IPS-20b (cell line): ENCODE results near the gene EXOC3L1.
A peak's percentile ranks its signal among the peaks of the same experiment; 100 is the strongest.

Experiments used
- H3K27ac ChIP-seq: one replicate; pipeline ENCODE4 v1.5.1; 2013; ENCODE audit warnings: low read length
- H3K27me3 ChIP-seq: 2 replicates; pipeline ENCODE4 v1.6.1; 2013; ENCODE audit warnings: mild to moderate bottlenecking, low read length, inconsistent platforms; ENCODE audit not compliant: insufficient read depth
- H3K36me3 ChIP-seq: 2 replicates; pipeline ENCODE4 v1.6.1; 2013; ENCODE audit warnings: low read depth, mild to moderate bottlenecking, inconsistent platforms, low read length, moderate library complexity; ENCODE audit not compliant: insufficient read depth
- H3K4me1 ChIP-seq: 2 replicates; pipeline ENCODE4 v1.6.1; 2013; ENCODE audit warnings: mild to moderate bottlenecking, control low read depth, inconsistent platforms, low read length, moderate library complexity; ENCODE audit not compliant: insufficient read depth
- H3K4me3 ChIP-seq: 2 replicates; pipeline ENCODE4 v1.5.1; 2013; ENCODE audit warnings: mild to moderate bottlenecking, low read length, inconsistent platforms
- H3K9ac ChIP-seq: 2 replicates; pipeline ENCODE4 v1.6.1; 2013; ENCODE audit warnings: low read depth, mild to moderate bottlenecking, inconsistent platforms, low read length, moderate library complexity
- H3K9me3 ChIP-seq: 2 replicates; pipeline ENCODE4 v1.6.1; 2013; ENCODE audit warnings: mild to moderate bottlenecking, low read depth, low read length, inconsistent platforms; ENCODE audit not compliant: insufficient read depth

EXOC3L1 gene

DNA sequence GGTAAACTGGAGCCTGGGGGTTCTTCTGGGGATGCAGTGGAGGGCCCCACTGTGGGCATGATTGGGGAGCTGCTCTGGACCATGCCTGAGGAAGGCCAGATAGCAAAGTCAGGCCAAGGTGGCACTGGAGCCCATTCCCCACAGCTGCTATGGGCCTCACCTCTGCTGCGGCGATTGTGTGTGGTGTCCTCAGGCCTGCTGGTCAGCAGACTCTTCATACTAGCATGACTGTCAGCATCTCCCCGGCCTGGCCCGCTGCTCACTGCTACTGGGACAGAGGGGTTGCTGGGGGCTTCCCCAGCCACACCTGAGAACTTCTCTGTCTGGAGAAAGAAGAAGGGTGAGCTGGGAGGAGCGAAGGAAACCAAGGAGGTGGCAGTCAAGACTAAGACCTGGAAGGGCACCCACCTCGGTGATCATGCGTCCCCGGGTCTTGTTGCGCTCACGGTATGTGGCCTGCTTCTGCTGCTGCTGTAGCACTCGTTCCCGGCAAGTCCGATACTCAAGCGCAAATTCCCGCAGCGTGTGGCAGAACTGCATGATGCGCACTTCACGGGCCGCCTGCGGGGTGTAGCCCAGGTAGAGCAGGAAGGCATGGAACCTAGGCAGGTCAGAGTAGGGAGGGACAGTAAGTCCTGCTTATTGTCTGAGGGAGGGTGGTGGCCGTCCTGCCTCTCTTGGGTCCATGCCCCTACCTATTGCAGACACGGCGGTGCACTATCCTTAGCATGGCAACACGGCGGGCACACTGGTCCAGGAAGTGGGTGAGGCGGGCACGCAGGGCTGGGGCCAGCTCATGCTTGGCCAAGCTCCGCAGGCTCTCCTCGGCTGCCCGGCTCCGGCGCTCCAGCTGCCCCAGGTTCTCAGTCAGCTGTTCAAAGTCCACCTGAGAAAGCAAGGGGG, 40.2 kb upstream of the EXOC3L1 start:
- Histone ChIP-seq H3K36me3 (peaks cover 56% of the 10 kb centered on the region), H3K27ac (no peak overlapping the region), H3K9me3 (no peaks in the 10 kb centered on the region), H3K4me3 (no peak overlapping the region), H3K4me1 (no peaks in the 10 kb centered on the region; the same call in 1 of the 2 replicates), H3K27me3 (0 out of 2 replicates have a peak, but pooled peaks cover 5% of the 10 kb centered on the region), H3K9ac (no peak overlapping the region)

DNA sequence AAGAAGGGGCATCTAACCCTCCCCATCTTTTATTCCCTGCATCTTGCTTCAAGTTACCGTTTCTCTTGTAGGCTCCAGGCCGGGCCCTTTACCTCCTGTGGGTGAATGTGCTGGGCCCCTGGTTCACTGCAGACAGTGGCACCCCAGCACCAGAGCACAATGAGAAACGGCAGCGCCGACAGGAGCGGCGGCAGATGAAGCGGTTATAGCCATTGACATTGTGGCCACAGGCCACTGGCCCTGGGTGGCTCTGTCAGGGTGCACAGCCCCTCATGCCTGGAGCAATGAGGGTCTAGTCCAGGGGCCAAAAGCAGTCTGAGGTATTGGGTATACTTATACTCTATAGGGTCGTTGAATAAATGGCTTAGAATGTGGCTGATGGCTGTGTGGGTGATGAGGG, 39.0 kb upstream of the EXOC3L1 start:
- Histone ChIP-seq H3K9me3 (no peaks in the 10 kb centered on the region), H3K4me1 (no peaks in the 10 kb centered on the region; the same call in 1 of the 2 replicates), H3K36me3 (peaks cover 47% of the 10 kb centered on the region), H3K9ac (no peak overlapping the region), H3K27me3 (0 out of 2 replicates have a peak, but pooled peaks cover 5% of the 10 kb centered on the region), H3K4me3 (no peak overlapping the region), H3K27ac (no peak overlapping the region)

DNA sequence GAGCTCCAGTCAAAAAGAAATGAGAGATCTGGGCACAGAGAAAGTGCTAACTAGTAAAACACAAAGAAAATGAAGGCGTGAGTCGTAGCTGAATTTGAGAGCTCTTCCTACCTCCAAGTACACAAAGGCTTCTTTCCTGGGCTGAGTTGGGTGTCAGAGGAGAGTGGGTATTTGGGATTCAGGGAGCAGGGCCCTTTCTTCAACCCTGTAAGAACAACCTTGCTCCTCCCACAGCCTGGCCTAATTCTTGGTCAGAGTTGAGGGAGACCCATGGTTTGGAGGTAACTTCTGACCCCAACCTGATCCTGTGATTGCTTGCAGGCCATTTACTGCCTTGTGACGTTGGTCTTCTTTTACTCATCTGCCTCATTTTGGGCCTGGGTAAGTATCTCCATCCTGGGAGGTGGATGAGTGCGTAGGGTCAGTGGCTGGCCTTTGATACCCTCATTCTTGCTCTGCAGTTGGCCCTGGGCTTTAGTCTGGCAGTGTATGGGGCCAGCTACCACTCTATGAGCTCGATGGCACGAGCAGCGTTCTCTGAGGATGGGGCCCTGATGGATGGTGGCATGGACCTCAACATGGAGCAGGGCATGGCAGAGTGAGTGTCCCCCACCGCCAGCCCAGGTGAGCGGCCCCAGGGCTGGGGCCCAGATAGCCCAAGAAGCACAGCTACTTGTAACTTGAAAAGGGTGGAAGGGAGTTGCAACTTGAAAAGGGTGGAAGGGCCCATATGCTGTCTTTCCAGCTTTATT, 38.3 kb upstream of the EXOC3L1 start:
- Histone ChIP-seq H3K4me3 (peak overlapping the region; percentile 82), H3K27ac (no peak overlapping the region), H3K27me3 (0 out of 2 replicates have a peak, but pooled peaks cover 5% of the 10 kb centered on the region), H3K9ac (0 out of 2 replicates have a peak overlapping the region, but pooled peaks have one; percentile 78), H3K9me3 (no peaks in the 10 kb centered on the region), H3K36me3 (peaks cover 42% of the 10 kb centered on the region), H3K4me1 (no peaks in the 10 kb centered on the region; the same call in 1 of the 2 replicates)

DNA sequence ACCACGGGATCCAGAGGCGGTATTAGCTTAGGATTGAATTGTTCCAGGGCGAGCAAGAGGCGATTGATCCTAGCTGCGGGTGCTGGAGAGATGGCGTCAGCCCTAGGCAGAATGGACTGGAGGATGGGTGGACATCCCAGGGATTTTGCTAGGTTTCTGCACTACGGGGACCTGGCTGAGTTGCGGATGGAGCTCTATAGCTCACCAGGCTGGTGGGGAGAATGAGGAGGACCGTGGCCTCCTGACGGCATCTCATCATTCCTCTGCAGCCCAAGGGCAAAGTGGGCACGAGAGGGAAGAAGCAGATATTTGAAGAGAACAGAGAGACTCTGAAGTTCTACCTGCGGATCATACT, 37.6 kb upstream of the EXOC3L1 start:
- Histone ChIP-seq H3K27me3 (0 out of 2 replicates have a peak, but pooled peaks cover 5% of the 10 kb centered on the region), H3K9me3 (no peaks in the 10 kb centered on the region), H3K4me3 (peak overlapping the region; percentile 82), H3K9ac (peak overlapping the region; percentile 78; the same call in 1 of the 2 replicates), H3K36me3 (peaks cover 41% of the 10 kb centered on the region), H3K4me1 (no peaks in the 10 kb centered on the region; the same call in 1 of the 2 replicates), H3K27ac (peak overlapping the region; percentile 12)

DNA sequence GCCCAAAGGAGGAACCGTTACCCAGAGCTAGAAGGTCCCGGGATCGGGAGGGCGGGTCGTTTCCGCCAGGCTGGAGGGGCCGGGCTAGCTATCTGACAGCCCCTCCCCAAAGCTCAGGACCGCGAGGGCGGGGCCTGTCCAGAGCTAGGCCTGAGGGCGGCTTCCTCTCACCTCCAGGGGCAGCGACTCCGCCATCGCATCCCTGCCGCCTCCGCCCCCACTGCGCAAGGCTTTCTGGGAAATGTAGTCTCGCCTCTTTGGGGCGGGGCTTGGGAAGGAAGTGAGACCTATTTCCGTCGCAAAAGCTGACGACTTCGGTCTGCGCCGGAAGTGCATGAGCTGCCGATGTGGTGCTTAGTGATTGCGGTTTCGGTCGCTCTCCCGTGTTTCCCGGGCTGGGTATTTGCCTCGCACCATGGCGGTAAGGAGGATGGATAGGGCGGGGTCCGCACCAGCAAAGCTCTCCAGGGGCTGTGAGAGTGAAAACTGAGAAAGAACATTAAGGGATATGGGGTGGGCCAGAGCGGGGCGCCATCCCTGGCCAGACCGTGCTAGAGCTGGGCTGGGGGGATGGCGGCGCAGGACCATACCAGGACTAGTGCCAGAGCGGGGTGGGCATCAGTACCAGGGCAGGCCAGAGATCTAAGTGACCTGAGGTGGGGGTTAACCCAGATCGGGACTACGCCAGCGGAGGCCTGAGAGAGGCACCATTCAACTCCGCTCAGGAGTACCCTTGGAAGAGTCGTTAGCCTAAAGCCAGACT, 37.0 kb upstream of the EXOC3L1 start, which contains the start of gene TMEM208:
Gene TMEM208, plus strand, starts transcription at position 327 of the 763 bp plus-strand sequence. Its CDS starts 89 bp downstream, at position 416.
- H3K27me3 ChIP-seq = 0 out of 2 replicates have a peak, but pooled peaks cover 5% of the 10 kb centered on the region
- H3K36me3 ChIP-seq = peaks cover 40% of the 10 kb centered on the region
- no peaks in the 10 kb centered on the region for H3K9me3 ChIP-seq
- H3K27ac ChIP-seq = peak within 1 kb of the TSS; percentile 12
- H3K4me3 ChIP-seq = peak within 1 kb of the TSS; percentile 82
- H3K4me1 ChIP-seq = no peaks in the 10 kb centered on the region; the same call in 1 of the 2 replicates
- peak within 1 kb of the TSS; percentile 78; the same call in 1 of the 2 replicates for H3K9ac ChIP-seq

DNA sequence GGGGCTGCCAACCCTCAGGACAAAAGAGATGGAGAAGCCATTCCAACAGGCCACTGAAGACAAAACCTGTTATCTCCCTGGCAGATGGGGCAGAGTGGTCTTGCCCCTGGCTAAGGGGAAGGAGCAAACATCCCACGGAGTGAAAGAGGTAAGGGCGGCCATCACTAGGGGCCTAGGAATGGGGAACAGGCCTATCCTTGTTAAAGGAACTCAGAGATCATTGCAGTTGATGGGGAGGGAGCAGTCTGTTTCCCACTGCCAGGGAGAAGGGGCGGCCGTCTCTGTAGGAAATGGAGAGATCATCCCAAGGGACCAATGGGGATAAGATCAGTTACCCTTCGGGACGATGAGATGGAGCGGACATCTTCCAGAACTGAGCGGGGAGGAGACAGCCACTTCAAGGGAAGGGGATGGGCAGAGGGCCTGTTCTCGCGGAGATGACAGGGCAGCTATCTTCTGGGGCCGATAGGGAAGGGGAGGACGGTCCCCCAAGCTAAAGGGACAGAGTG, 36.4 kb upstream of the EXOC3L1 start:
- Histone ChIP-seq H3K4me3 (peak overlapping the region; percentile 82), H3K36me3 (peaks cover 34% of the 10 kb centered on the region), H3K27ac (no peak overlapping the region), H3K9me3 (no peaks in the 10 kb centered on the region), H3K9ac (peak overlapping the region; percentile 57; the same call in 1 of the 2 replicates), H3K27me3 (0 out of 2 replicates have a peak, but pooled peaks cover 5% of the 10 kb centered on the region), H3K4me1 (no peaks in the 10 kb centered on the region; the same call in 1 of the 2 replicates)

DNA sequence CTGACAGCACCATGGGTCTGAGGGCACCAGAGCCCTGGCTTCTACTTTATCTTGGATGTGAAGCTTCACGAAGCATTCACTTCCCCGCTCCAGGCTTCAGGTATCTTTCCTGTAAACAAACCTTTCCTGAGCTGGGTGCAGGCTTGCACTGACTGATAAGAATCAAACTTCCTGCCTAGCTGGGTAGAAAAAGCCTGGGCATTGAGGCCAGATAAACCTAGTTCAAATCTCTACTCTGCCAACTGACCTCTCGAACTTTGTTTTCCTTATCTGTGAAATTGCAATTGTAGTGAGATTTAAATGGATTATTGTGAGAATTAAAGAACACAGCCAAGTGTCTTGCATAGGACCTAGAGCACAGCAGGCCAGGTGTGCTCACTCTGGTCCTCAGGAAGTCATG, 34.1 kb upstream of the EXOC3L1 start:
- no peaks in the 10 kb centered on the region; the same call in 1 of the 2 replicates for H3K4me1 ChIP-seq
- peaks cover 5% of the 10 kb centered on the region; the same call in 1 of the 2 replicates for H3K27me3 ChIP-seq
- peaks cover 10% of the 10 kb centered on the region for H3K36me3 ChIP-seq
- no peak overlapping the region for H3K27ac ChIP-seq
- H3K9ac ChIP-seq = no peak overlapping the region
- H3K9me3 ChIP-seq = no peaks in the 10 kb centered on the region
- no peak overlapping the region for H3K4me3 ChIP-seq

DNA sequence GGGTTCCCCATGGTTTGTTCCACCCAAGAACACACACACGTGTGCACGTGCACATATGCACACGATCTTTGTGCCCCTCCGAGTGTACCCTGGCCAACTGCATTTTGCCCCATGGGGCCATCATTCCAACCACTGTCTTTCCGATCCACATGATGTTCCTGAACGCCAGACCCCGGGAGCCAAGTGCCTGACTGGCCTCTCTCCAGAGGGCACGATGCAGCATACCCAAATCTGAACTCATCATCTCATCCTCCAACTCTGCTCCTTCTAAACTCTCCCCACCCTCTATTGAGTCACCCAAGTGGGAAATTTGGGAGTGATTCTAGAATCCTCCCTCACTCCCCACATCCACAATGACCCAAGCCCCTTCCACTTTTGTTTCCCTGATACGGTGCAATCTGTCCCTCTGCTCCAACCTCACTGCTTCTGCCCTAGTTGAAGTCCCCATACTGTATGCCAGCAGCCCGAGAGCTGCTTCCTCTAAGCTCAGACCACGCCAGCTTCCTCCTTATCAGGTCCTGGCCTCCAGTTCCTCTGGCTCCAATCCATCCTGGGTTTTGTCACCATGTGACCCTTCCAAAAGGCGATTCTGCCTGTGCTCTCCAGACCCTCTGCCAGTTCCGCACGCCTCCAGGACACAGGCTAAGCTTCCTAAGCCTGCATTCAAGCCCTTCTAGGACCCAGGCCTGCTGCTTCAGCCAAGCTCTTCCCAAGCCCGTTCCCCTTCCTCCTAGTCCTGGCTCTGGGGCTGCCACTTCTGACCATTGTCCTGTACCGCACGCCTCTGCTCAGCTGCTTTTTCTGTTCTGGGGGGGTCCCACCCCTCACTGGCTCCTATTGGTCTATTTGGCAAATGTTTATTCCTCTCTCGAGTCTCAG, 26.9 kb upstream of the EXOC3L1 start:
- Histone ChIP-seq H3K4me1 (no peaks in the 10 kb centered on the region), H3K36me3 (no peaks in the 10 kb centered on the region), H3K4me3 (no peak overlapping the region), H3K27ac (no peak overlapping the region), H3K9me3 (no peaks in the 10 kb centered on the region), H3K9ac (no peak overlapping the region), H3K27me3 (peaks cover 36% of the 10 kb centered on the region)

DNA sequence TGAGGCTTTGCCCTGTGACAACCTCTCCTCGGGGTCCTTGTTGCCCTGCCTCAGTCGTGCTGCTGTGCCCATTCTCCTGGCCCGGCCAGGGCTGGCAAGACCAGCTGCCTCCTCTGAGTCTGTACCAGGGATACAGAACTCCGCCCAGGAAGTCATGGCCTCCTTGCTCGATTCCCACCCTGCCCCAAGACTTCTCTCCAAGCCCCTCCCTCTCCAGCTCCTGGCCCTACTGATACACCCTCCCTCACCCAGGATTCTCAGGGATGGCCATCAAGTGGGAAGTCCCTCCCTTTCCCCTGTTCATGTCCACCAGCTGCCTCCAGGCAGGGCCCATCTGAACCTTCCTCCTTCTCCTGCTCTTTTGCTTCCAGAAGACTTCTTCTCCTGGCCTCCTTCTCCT, 25.8 kb upstream of the EXOC3L1 start:
- Histone ChIP-seq H3K9ac (no peak overlapping the region), H3K4me1 (no peaks in the 10 kb centered on the region), H3K4me3 (no peak overlapping the region), H3K27ac (no peak overlapping the region), H3K9me3 (no peaks in the 10 kb centered on the region), H3K36me3 (no peaks in the 10 kb centered on the region), H3K27me3 (peaks cover 42% of the 10 kb centered on the region)
